Measurements from ENCODE around the gene DRP2.

DRP2 gene

GRCh38 chrX:101219864-101220346 lies 319 bp downstream of the DRP2 start:
- no peak for DNase-seq (ENCODE audit: low read depth)
- no peak overlapping the region for H3K4me3 ChIP-seq (ENCODE audit: low read length)
- no peak for TF ChIP-seq CTCF (conservative IDR thresholded peaks at IDR 0.05; ENCODE audit: low read depth, low read length)

GRCh38 chrX:101220662-101221260 lies 1.2 kb downstream of the DRP2 start:
- no peak for TF ChIP-seq CTCF (conservative IDR thresholded peaks at IDR 0.05; ENCODE audit: low read depth, low read length)
- DNase-seq (ENCODE audit: low read depth) = no peak
- H3K4me3 ChIP-seq (ENCODE audit: low read length) = no peak overlapping the region

GRCh38 chrX:101223226-101223625 lies 3.6 kb downstream of the DRP2 start:
- TF ChIP-seq CTCF (conservative IDR thresholded peaks at IDR 0.05; ENCODE audit: low read depth, low read length) = no peak
- no peak for DNase-seq (ENCODE audit: low read depth)
- no peak overlapping the region for H3K4me3 ChIP-seq (ENCODE audit: low read length)

GRCh38 chrX:101229170-101229569 lies 9.6 kb downstream of the DRP2 start:
- DNase-seq (ENCODE audit: low read depth) = peak; percentile 5
- no peak for TF ChIP-seq CTCF (conservative IDR thresholded peaks at IDR 0.05; ENCODE audit: low read depth, low read length)
- no peak overlapping the region for H3K4me3 ChIP-seq (ENCODE audit: low read length)

- H3K4me3 ChIP-seq (ENCODE audit: low read length) = no peak overlapping the region
- no peak for DNase-seq (ENCODE audit: low read depth)
- TF ChIP-seq CTCF (conservative IDR thresholded peaks at IDR 0.05; ENCODE audit: low read depth, low read length) = no peak
Observed at GRCh38 chrX:101230636-101231035, 11.1 kb downstream of the DRP2 start.

GRCh38 chrX:101231080-101231479 lies 11.5 kb downstream of the DRP2 start:
- no peak overlapping the region for H3K4me3 ChIP-seq (ENCODE audit: low read length)
- no peak for TF ChIP-seq CTCF (conservative IDR thresholded peaks at IDR 0.05; ENCODE audit: low read depth, low read length)
- DNase-seq (ENCODE audit: low read depth) = no peak

- H3K4me3 ChIP-seq (ENCODE audit: low read length) = no peak overlapping the region
- DNase-seq (ENCODE audit: low read depth) = no peak
- no peak for TF ChIP-seq CTCF (conservative IDR thresholded peaks at IDR 0.05; ENCODE audit: low read depth, low read length)
Observed at GRCh38 chrX:101232316-101232715, 12.7 kb downstream of the DRP2 start.

Measured in retinal pigment epithelial cell (primary cell).